Keratinocyte (primary cell): ENCODE measurements around the gene PTPN14. TPM values are rescaled to one million over a fixed set of nuclear protein-coding genes. Genes with fewer than 3 reads are reported as not detected.

Experiments
- DNase-seq: peaks from one replicate; pipeline ENCODE4 v3.0.0-alpha.2; 2011; ENCODE audit warnings: low read depth, missing footprints, low spot score
- FAIRE-seq: peaks from 2 replicates; lab custom pipeline; 2011; peaks lifted over from hg19 to GRCh38; lab: Jason Lieb, UNC
- H2AFZ ChIP-seq: 2 replicates; pipeline ENCODE4 v1.6.0; 2012; ENCODE audit warnings: low read length, control low read depth, inconsistent platforms; ENCODE audit not compliant: control insufficient read depth
- H3K27ac ChIP-seq: 2 replicates; pipeline ENCODE4 v1.5.1; 2011; ENCODE audit warnings: low read length; ENCODE audit not compliant: control insufficient read depth, insufficient read depth
- H3K27me3 ChIP-seq: 3 replicates; pipeline ENCODE4 v1.6.0; 2011; ENCODE audit warnings: low read length; ENCODE audit not compliant: control insufficient read depth, insufficient read depth; ENCODE audit errors: extremely low read depth
- H3K36me3 ChIP-seq, 2 experiments: 2 replicates in 1 of 2; 3 replicates in 1 of 2; pipeline ENCODE4 v1.5.1; 2011; ENCODE audit warnings: low read length in 2 of 2, mild to moderate bottlenecking in 1 of 2; ENCODE audit not compliant: control insufficient read depth in 2 of 2, insufficient read depth in 2 of 2; ENCODE audit errors: extremely low read depth in 1 of 2
- H3K4me1 ChIP-seq: 3 replicates; pipeline ENCODE4 v1.5.1; 2011; ENCODE audit warnings: low read length; ENCODE audit not compliant: control insufficient read depth, insufficient read depth; ENCODE audit errors: extremely low read depth
- H3K4me2 ChIP-seq: 3 replicates; pipeline ENCODE4 v1.6.0; 2011; ENCODE audit warnings: low read depth, low read length; ENCODE audit not compliant: control insufficient read depth, insufficient read depth; ENCODE audit errors: extremely low read depth
- H3K4me3 ChIP-seq, 3 experiments: fragments of 200-600 bp in 1 of 3; sonication (generic) in 1 of 3; 2 replicates in 2 of 3; 3 replicates in 1 of 3; pipeline ENCODE4 v1.5.1; 2011 to 2016; ENCODE audit warnings: low read length in 3 of 3, mild to moderate bottlenecking in 3 of 3, control low read depth in 2 of 3, inconsistent platforms in 1 of 3, low read depth in 1 of 3, mixed read lengths in 1 of 3, mixed run types in 1 of 3, moderate library complexity in 1 of 3; ENCODE audit not compliant: control insufficient read depth in 2 of 3, insufficient read depth in 2 of 3; ENCODE audit errors: extremely low read depth in 1 of 3
- H3K79me2 ChIP-seq: 2 replicates; pipeline ENCODE4 v1.6.0; 2012; ENCODE audit warnings: low read length; ENCODE audit not compliant: control insufficient read depth, insufficient read depth
- H3K9ac ChIP-seq: 3 replicates; pipeline ENCODE4 v1.6.0; 2011; ENCODE audit warnings: low read length; ENCODE audit not compliant: control insufficient read depth, insufficient read depth; ENCODE audit errors: extremely low read depth
- H3K9me1 ChIP-seq: 3 replicates; pipeline ENCODE4 v1.6.0; 2011; ENCODE audit warnings: low read length; ENCODE audit not compliant: control insufficient read depth, insufficient read depth; ENCODE audit errors: extremely low read depth
- H3K9me3 ChIP-seq: 2 replicates; pipeline ENCODE4 v1.5.1; 2012; ENCODE audit warnings: low read depth, low read length; ENCODE audit not compliant: control insufficient read depth
- H4K20me1 ChIP-seq: 3 replicates; pipeline ENCODE4 v1.6.0; 2011; ENCODE audit warnings: low read length; ENCODE audit not compliant: control insufficient read depth, insufficient read depth; ENCODE audit errors: extremely low read depth
- CTCF ChIP-seq, 3 experiments: IDR thresholded peaks in 1 of 3; conservative IDR thresholded peaks in 1 of 3; optimal IDR thresholded peaks in 1 of 3; 2 replicates in 2 of 3; 3 replicates in 1 of 3; pipeline versions ENCODE3 to v1.5.1; 2011; ENCODE audit warnings: low read length in 3 of 3, mild to moderate bottlenecking in 3 of 3, moderate library complexity in 2 of 3, control low read depth in 1 of 3, inconsistent platforms in 1 of 3; ENCODE audit not compliant: insufficient read depth in 2 of 3; ENCODE audit errors: extremely low read depth in 1 of 3
- EZH2 ChIP-seq: IDR thresholded peaks from one replicate; pipeline ENCODE4 v1.6.1; 2012; ENCODE audit warnings: inconsistent platforms, mild to moderate bottlenecking, low read length, moderate library complexity
- dilution Hi-C: fragments of 300-500 bp; cut with MboI; formaldehyde crosslinking; loops from one replicate; pipeline ENCODE4 v1.7.0; 2020; ENCODE audit warnings: low sequenced_read_pairs; ENCODE audit not compliant: extremely low pct_ligation_motif_present
- polyA plus RNA-seq, 5 experiments: library from polyadenylated mRNA; depleted of rRNA in 3 of 5; stranded (reverse) in 3 of 5; stranded (forward) in 1 of 5; unstranded in 1 of 5; fragments of >200 nt; gene quantifications; 1 replicate in 1 of 5; 2 replicates in 3 of 5; 3 replicates in 1 of 5; pipeline versions ENCODE4 v1.2.1 to v1.2.3, GENCODE V29; 2011 to 2012; ENCODE audit warnings: missing spikeins in 2 of 5, low read depth in 1 of 5, low replicate concordance in 1 of 5

The PTPN14 gene
- polyA plus RNA-seq, 1 donor (not counting 4 experiments of a cell fraction or from before 2014, with no cell fraction given) = 29.9 TPM

GRCh38 chr1:214546084-214546483 lies 5.3 kb downstream of the PTPN14 start:
- FAIRE-seq = no peak
- peak overlapping the region; percentile 96 for H3K27ac ChIP-seq

GRCh38 chr1:214545293-214545692 lies 6.1 kb downstream of the PTPN14 start:
- no peak for FAIRE-seq
- Histone ChIP-seq H3K27me3 (no peaks in the 10 kb centered on the region), H3K9ac (no peak overlapping the region), H3K9me1 (peaks cover 7% of the 10 kb centered on the region), H2AFZ (no peak overlapping the region), H3K4me1 (peaks cover 63% of the 10 kb centered on the region), H3K27ac (no peak overlapping the region), H3K4me2 (peak overlapping the region; percentile 93), H3K4me3 (no peak overlapping the region), H4K20me1 (peaks cover 20% of the 10 kb centered on the region), H3K79me2 (peaks cover 100% of the 10 kb centered on the region), H3K36me3 (peaks cover 15 to 24% of the 10 kb centered on the region in 2 experiments), H3K9me3 (no peaks in the 10 kb centered on the region)
- DNase-seq = no peak
- TF ChIP-seq CTCF (optimal IDR thresholded peaks at IDR 0.05 in 1 of 3, IDR thresholded peaks at IDR 0.05 in 1 of 3, conservative IDR thresholded peaks at IDR 0.05 in 1 of 3; ENCODE audit: extremely low read depth in 1 of 3, insufficient read depth in 2 of 3, low read length in 3 of 3) (no peak), EZH2 (no peak)
- dilution Hi-C loops = no loop called here

More at GRCh38 chr1:214546084-214546483, 5.3 kb downstream of the PTPN14 start:
- Histone ChIP-seq H4K20me1 (peaks cover 12% of the 10 kb centered on the region), H3K9ac (peak overlapping the region; percentile 99), H3K27me3 (no peaks in the 10 kb centered on the region), H3K4me2 (peak overlapping the region; percentile 93), H3K9me3 (no peaks in the 10 kb centered on the region), H2AFZ (no peak overlapping the region), H3K4me3 (peak overlapping the region in 2 of 3 experiments; percentile 97 to 99), H3K9me1 (peaks cover 4% of the 10 kb centered on the region), H3K36me3 (peaks cover 14 to 24% of the 10 kb centered on the region in 2 experiments), H3K79me2 (peaks cover 100% of the 10 kb centered on the region), H3K4me1 (peaks cover 55% of the 10 kb centered on the region)
- dilution Hi-C loops = no loop called here
- no peak for DNase-seq
- no peak for TF ChIP-seq CTCF (optimal IDR thresholded peaks at IDR 0.05 in 1 of 3, IDR thresholded peaks at IDR 0.05 in 1 of 3, conservative IDR thresholded peaks at IDR 0.05 in 1 of 3; ENCODE audit: extremely low read depth in 1 of 3, insufficient read depth in 2 of 3, low read length in 3 of 3)
- no peak for TF ChIP-seq EZH2
